ENCODE results near the gene ERGIC1.

ERGIC1 gene

GRCh38 chr5:172988276-172988675, 154.2 kb downstream of the ERGIC1 start:
- no peak for DNase-seq

DNA sequence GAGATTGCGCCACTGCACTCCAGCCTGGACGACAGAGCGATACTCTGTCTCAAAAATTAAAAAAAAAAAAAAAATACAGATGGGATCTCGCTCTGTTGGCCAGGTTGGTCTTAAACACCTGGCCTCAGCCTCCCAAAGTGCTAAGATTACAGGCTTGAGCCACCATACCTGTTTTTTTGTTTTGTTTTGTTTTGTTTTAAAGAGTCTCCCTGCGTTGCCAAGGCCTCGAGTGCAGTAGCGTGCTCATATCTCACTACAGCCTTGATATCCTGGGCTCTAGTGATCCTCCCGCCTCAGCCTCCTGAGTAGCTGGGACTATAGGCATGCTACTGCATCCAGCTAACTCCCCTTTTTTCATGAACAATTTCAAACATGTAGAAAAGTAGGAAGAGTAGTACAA, 156.7 kb downstream of the ERGIC1 start:
- no peak for DNase-seq

DNA sequence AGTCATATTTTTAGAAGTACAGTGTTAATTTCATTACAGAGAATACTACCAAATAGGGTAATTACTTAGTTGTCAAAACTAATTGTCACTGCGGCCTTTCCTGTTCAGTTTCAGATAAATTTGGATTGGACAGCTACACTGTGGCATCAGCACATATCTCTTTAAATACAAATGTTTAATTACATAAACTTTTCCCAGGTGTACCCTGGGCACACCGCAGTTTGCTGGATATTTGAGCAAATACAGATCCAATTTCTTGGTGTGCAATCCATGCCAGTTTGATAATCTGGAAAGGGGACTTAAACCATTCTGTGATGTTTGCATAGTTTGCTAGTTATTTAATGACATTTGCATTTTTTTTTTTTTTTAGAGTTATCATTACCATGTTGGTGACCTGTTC, 160.4 kb downstream of the ERGIC1 start:
- no peak for DNase-seq

- DNase-seq, result no peak
Measured at GRCh38 chr5:172999372-172999973, 165.4 kb downstream of the ERGIC1 start.

GRCh38 chr5:172999974-173000373, 165.9 kb downstream of the ERGIC1 start:
- no peak for DNase-seq

GRCh38 chr5:173001229-173001841, 167.3 kb downstream of the ERGIC1 start:
- DNase-seq, result no peak
